Mammary epithelial cell (primary cell): ENCODE data around the gene MYO1D.

Source experiments
- CTCF ChIP-seq, 2 donors: IDR thresholded peaks in 1 of 2; conservative IDR thresholded peaks in 1 of 2; 2 replicates each; pipeline ENCODE4 v1.5.1; 2011 to 2012; ENCODE audit warnings: inconsistent platforms in 2 of 2, low read length in 2 of 2, mild to moderate bottlenecking in 2 of 2, control low read depth in 1 of 2, low read depth in 1 of 2; ENCODE audit not compliant: insufficient read depth in 1 of 2; ENCODE audit errors: extremely low read depth in 1 of 2
- EZH2 ChIP-seq: IDR thresholded peaks from 2 replicates; pipeline ENCODE4 v1.6.1; 2012; ENCODE audit warnings: low read length, inconsistent platforms, borderline replicate concordance

GRCh38 chr17:32496395-32497073 is 380.4 kb downstream of the MYO1D start:
- TF ChIP-seq EZH2, result no peak
- no peak for TF ChIP-seq CTCF (conservative IDR thresholded peaks at IDR 0.05 in 1 of 2, IDR thresholded peaks at IDR 0.05 in 1 of 2; ENCODE audit: extremely low read depth in 1 of 2, insufficient read depth in 1 of 2, low read depth in 1 of 2, low read length in 2 of 2)
